GM12801 (cell line): ENCODE measurements around the gene SESTD1.

ENCODE experiments used
- CTCF ChIP-seq: IDR thresholded peaks from one replicate; pipeline ENCODE4 v1.5.1; 2011; ENCODE audit warnings: control low read depth; ENCODE audit not compliant: insufficient read length; ENCODE audit errors: extremely low read depth

Gene SESTD1

GRCh38 chr2:179170901-179171300, 93.7 kb downstream of the SESTD1 start:
- TF ChIP-seq CTCF = no peak

GRCh38 chr2:179165356-179166000, 99.2 kb downstream of the SESTD1 start:
- no peak for TF ChIP-seq CTCF

GRCh38 chr2:179141206-179141605, 123.4 kb downstream of the SESTD1 start:
- TF ChIP-seq CTCF = no peak

GRCh38 chr2:179140571-179140970, 124.1 kb downstream of the SESTD1 start:
- TF ChIP-seq CTCF = no peak

- TF ChIP-seq CTCF = no peak
Observed at GRCh38 chr2:179139506-179139905, 125.1 kb downstream of the SESTD1 start.

- TF ChIP-seq CTCF = no peak
Observed at GRCh38 chr2:179137200-179137759, 127.4 kb downstream of the SESTD1 start.

DNA sequence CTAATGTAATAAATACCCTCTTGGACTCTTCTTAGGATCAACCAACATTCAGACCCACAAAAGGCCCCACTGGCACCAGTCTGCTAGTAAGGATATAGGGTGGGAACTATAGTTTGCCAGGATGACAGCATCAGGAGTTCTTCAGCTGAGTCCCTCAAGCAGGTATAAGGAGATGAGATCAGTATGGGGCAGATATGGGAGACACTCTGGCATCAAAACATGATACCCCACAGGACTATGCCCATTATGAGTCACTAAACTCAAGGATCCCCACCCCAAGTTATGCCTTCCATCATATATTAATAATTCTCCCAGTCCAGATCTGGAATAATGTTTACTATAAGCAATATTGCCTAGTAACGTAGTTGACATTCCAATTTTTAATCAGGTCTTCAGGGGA, 131.6 kb downstream of the SESTD1 start:
- no peak for TF ChIP-seq CTCF
